Renal cortex interstitium (tissue), 11 donors: ENCODE results near the gene PPDPF. TPM values are rescaled to one million over a fixed set of nuclear protein-coding genes. Genes with fewer than 3 reads are reported as not detected.

ENCODE experiments used
- DNase-seq, 11 donors: peaks; one replicate each; pipeline ENCODE4 v3.0.0-alpha.2; 2013; ENCODE audit warnings: low read depth in 9 of 11, low spot score in 4 of 11; ENCODE audit errors: extremely low read depth in 1 of 11
- polyA plus RNA-seq, 3 donors: library from polyadenylated mRNA; unstranded; fragments of 120-200 nt; gene quantifications; one replicate each; pipeline ENCODE4 v1.2.1, GENCODE V29; 2013; ENCODE audit not compliant: insufficient read length in 3 of 3

The PPDPF gene
- polyA plus RNA-seq, 3 donors, result 145 to 341 (median 332) TPM

DNA sequence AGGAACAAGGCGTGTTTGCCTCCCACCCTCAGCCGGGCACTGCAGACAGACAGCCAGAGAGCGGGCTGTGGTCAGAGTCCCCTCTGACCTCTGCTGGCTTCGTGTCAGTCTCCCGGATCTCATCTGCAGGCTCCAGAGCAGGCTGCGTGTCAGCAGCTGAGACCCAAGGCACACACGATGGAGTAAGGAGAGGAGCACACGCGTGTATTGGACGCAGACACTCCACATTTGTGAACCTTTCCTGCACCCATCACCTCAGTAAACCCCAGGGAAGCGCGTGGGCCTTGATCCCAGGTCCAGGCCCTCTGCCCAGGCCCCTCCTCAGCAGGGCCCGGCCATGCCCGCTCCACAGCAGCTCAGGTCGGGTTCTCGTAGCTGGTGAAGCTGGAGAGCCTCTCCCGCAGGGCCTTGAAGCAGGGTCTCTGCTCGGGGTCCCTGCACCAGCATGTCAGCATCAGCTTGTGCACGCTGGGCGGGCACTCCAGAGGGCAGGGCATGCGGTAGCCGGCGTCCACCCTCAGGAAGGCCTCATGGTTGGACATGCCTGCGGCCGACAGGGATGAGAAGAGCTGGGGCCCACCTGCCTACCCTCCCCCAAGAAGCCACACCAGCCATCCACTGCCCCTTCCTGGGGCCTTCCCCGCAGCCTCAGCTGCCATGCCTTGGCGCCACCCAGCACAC is 8.8 kb downstream of the PPDPF start:
- DNase-seq, result no peak

- no peak for DNase-seq
Observed at GRCh38 chr20:63529861-63530787, 9.6 kb downstream of the PPDPF start.

DNA sequence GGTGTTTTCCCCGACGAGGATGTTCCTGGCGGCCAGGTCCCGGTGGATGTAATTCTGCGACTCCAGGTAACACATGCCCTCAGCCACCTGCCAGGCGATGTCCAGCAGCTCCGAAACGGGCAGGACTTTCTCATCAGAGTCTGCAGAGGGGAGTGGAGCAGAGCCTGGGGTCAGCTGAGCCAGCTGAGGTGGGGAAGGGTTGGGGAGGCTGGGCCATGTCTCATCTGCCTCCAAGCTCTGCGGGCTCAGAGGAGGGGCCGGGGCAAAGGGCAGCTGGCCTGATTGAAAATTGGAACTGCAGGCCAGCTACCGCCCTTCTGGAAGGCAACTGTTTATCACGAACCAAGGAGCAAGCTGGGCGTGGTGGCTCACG is 10.2 kb downstream of the PPDPF start:
- DNase-seq, result no peak

- no peak for DNase-seq
Observed at GRCh38 chr20:63531686-63532448, 11.3 kb downstream of the PPDPF start.

- no peak for DNase-seq
Observed at GRCh38 chr20:63532449-63532971, 11.9 kb downstream of the PPDPF start.

DNA sequence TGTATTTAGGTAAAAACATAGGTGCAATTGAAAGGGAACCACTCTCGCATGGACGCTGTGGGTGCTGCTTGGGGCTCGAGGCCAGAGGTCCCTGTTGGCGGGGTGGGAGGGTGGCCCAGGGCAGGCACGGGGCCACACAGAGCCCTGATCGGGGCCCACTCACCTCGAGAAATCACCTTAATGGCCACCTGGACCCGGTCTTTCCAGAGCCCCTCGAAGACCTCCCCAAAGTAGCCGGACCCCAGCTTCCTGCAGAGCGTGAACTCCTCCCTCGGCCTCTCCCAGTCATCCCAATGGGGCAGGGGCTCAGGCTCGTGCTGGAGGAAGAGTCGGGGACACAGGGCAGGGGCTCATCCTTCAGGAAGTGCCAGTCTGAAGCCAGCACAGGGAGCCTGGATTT is 12.8 kb downstream of the PPDPF start:
- no peak for DNase-seq

- no peak for DNase-seq
Observed at GRCh38 chr20:63533871-63534393, 13.4 kb downstream of the PPDPF start.

DNA sequence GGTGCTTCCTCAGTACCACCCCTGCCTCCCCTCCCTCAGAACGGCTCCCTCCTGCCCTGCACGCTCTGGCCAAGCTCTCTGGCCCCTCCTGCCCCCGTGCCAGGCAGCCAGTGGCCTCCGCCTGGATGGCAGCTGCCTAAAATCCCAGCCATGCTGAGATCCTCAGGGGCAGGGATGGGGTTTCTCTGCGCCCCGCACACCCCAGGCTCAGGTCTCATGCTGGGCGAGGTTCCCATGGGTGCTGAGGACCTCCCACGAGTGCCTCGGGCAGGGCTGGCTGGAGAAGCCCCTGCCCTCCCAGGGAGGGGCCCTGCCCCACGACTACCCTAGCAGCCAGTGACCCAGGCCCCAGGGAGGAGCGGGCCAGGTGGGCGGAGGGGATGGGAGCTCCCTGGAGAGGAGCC is 13.9 kb downstream of the PPDPF start:
- no peak for DNase-seq

- DNase-seq, result no peak
Observed at GRCh38 chr20:63534831-63535651, 14.5 kb downstream of the PPDPF start.

DNA sequence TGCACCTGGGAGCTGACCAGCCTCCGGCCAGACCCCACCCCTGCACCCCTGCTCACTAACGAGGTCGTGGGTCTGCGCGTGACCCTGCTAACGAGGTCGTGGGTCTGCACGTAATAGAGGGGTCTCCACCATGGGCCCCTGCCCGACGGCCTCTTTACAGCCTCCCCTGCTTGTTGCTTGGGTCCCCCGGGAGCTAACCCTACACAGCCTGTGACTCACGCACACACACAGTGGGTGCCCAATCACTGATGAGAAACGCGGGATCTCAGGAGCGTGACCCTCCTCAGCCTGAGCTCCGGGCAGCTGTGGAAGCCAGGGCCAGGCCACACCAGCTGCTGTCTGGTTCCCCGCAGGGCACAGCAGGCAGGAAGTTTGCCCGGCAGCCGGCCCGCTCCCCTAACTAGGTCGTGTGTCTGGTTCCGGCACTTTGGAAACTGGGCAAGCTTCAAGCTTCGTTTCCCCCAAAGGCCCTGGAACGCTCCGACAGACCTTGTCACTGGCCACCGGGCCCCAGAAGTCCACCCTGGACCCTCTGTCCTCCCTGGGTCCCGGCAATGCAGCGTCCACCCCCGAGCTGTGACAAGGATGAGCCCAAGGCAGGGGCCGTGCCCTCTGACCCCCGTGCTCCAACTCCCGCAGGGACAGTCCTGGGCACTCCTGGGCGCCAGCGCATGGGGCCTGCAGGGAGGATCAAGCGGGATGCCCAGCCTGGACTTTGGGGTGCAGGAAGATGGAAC is 15.8 kb downstream of the PPDPF start:
- DNase-seq, result no peak

GRCh38 chr20:63536997-63537524 is 16.5 kb downstream of the PPDPF start, which contains the start of gene PTK6:
PTK6 (minus strand) TSS chr20:63537376; CDS start chr20:63537314, 62 bp downstream.
- DNase-seq, result no peak

GRCh38 chr20:63537525-63538203 is 17.1 kb downstream of the PPDPF start:
- peak in 7 of 11 donors; percentile 61 to 78 (median 74) for DNase-seq

GRCh38 chr20:63538204-63539091 is 17.9 kb downstream of the PPDPF start:
- no peak for DNase-seq

- no peak for DNase-seq
Observed at GRCh38 chr20:63539092-63539430, 18.5 kb downstream of the PPDPF start.

DNA sequence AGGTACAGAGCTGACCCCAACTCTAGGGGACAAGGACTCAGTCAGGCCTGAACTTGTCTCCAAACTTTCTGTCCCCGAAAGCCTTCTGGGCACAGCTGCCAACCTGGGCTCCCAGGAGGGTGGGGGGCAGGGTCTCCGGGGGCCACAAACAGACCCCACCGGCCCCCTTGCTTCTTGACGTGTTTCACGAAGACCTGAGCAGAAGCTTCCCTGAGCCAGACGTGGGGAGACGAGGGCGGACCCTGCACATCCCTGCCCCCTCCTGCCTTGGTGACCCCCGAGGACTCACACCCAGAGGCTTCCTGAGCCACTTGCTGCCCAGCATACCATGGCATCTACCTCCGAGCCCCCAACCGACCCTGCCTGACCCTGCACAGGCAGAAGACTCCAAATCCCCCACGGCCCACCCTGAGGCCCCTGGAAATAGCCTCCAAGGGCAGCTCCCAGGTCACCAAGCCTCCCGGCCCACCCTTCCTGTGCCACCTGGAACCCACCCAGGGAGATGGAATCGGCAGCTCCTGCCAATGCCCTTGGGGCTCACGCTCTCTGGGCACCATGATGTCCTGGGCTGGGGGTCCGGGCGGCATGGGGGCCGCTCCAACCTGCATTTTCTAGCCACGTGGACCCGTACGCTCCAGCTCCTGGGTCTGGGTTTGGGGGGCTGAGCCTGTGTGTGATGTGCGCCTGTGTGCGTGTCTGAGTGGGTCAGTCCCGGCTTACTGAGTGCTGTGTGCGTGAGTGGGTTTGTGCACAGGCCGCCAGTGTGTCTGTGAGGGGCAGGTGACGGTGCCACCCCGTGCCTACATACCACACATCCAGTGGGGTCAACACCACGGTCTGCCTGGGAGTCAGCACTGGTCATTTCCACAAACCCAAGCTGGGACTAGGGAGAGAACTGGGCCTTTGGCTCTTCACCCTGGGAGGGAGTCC is 19.1 kb downstream of the PPDPF start:
- no peak for DNase-seq
